Upper lobe of left lung (tissue), 6 donors: ENCODE data around the gene SPOCK3. TPM values are rescaled to one million over a fixed set of nuclear protein-coding genes. Genes with fewer than 3 reads are reported as not detected.

Source experiments
- ATAC-seq, 2 donors: fragments of 200-7000 bp; cut with Tn5 transposase; one replicate each; pipeline ENCODE4 v1.9.1; 2022; ENCODE audit warnings: mild to moderate bottlenecking in 2 of 2, moderate library complexity in 2 of 2; ENCODE audit not compliant: low FRiP score in 2 of 2
- DNase-seq, 2 donors: peaks; one replicate each; pipeline ENCODE4 v3.0.0-alpha.2; 2019 to 2020
- H3K27ac ChIP-seq, 4 donors: fragments of 200-600 bp; sonication (generic); one replicate each; pipeline ENCODE4 v1.5.1; 2016 to 2019
- H3K27me3 ChIP-seq, 4 donors: fragments of 200-600 bp; sonication (generic); one replicate each; pipeline ENCODE4 v1.5.1; 2017 to 2019
- H3K36me3 ChIP-seq, 4 donors: fragments of 200-600 bp; sonication (generic); one replicate each; pipeline ENCODE4 v1.5.1; 2016 to 2019
- H3K4me1 ChIP-seq, 4 donors: fragments of 200-600 bp; sonication (generic); one replicate each; pipeline ENCODE4 v1.5.1; 2018 to 2019
- H3K4me3 ChIP-seq, 4 donors: fragments of 200-600 bp; sonication (generic); one replicate each; pipeline ENCODE4 v1.5.1; 2017 to 2019; ENCODE audit warnings: mild to moderate bottlenecking in 2 of 4, moderate library complexity in 1 of 4
- H3K9me3 ChIP-seq, 4 donors: fragments of 200-600 bp; sonication (generic); one replicate each; pipeline ENCODE4 v1.5.1; 2018 to 2019
- EP300 ChIP-seq, 4 donors: sonication (generic); formaldehyde crosslinking; IDR thresholded peaks; one replicate each; pipeline ENCODE4 v1.5.1; 2017; ENCODE audit warnings: antibody characterized with exemption in 4 of 4, control low read depth in 2 of 4
- POLR2A ChIP-seq, 4 donors: fragments of 450-650 bp; IDR thresholded peaks; one replicate each; pipeline ENCODE4 v1.5.1; 2016 to 2017; ENCODE audit warnings: antibody characterized with exemption in 4 of 4, mild to moderate bottlenecking in 2 of 4
- POLR2AphosphoS5 ChIP-seq, 2 donors: sonication (generic); formaldehyde crosslinking; IDR thresholded peaks; one replicate each; pipeline ENCODE4 v1.5.1; 2017; ENCODE audit warnings: antibody characterized with exemption in 2 of 2
- WGBS, 2 donors: methylation state at CpG; one replicate each; pipeline ENCODE4 v1.1.5; 2017 to 2018; 5-methylcytosine and 5-hydroxymethylcytosine counted together
- total RNA-seq, 6 donors: library from RNA; depleted of rRNA in 4 of 6; stranded (reverse); fragments of >200 nt in 4 of 6; gene quantifications; one replicate each; pipeline versions ENCODE4 v1.1.0 to v1.2.1, GENCODE V29; 2016 to 2021
- TF ChIP-seq, protein P1 (sequence below), 6 experiments: fragments of 450-650 bp in 4 of 6; fragments of 200-600 bp in 2 of 6; sonication (generic) in 2 of 6; IDR thresholded peaks; one replicate each; pipeline ENCODE4 v1.5.1; 2016 to 2019; ENCODE audit warnings: antibody characterized with exemption in 6 of 6
- donor health status: DM: no; HTN: no; CAD: no; lungs with moderate emphysema.
- donor health status: DM: no; HTN: yes; CAD: no; lungs with severe emphysema.

Gene SPOCK3
- total RNA-seq, 6 donors from 2014 or later: 0.15 to 5.2 (median 0.22) TPM; not detected in 2

DNA sequence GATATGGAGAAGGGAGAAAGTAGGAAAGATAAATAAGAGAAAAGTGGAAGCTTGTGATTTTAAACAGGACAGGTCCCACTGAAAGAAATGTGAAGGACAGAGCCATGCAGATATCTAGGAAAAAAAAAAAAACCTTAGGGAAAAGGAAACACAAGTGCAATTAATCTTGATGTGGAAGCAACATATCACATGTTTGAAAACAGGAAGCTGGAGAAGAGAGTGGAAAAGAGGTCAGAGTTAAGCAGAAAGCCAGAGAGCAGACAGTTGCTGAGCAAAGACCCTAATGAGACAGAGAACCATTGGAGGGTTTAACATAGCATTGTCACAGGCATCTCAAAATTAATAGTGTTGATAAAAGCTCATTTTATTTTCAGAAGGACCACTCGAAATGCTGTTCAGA is 89.7 kb downstream of the SPOCK3 start:
- no peaks in the 10 kb centered on the region for H3K9me3 ChIP-seq
- H3K4me3 ChIP-seq: no peak overlapping the region
- TF ChIP-seq, protein P1, sequence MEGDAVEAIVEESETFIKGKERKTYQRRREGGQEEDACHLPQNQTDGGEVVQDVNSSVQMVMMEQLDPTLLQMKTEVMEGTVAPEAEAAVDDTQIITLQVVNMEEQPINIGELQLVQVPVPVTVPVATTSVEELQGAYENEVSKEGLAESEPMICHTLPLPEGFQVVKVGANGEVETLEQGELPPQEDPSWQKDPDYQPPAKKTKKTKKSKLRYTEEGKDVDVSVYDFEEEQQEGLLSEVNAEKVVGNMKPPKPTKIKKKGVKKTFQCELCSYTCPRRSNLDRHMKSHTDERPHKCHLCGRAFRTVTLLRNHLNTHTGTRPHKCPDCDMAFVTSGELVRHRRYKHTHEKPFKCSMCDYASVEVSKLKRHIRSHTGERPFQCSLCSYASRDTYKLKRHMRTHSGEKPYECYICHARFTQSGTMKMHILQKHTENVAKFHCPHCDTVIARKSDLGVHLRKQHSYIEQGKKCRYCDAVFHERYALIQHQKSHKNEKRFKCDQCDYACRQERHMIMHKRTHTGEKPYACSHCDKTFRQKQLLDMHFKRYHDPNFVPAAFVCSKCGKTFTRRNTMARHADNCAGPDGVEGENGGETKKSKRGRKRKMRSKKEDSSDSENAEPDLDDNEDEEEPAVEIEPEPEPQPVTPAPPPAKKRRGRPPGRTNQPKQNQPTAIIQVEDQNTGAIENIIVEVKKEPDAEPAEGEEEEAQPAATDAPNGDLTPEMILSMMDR (IDR thresholded peaks at IDR 0.05): no peak
- TF ChIP-seq EP300 (IDR thresholded peaks at IDR 0.05): no peak
- no peak for TF ChIP-seq POLR2A (IDR thresholded peaks at IDR 0.05)
- TF ChIP-seq POLR2AphosphoS5 (IDR thresholded peaks at IDR 0.05): no peak
- ATAC-seq (no peak), DNase-seq (no peak)
- 39 to 48% methylated on average over 1 of the region's 1 CpG for WGBS, 2 donors
- H3K27ac ChIP-seq: no peak overlapping the region
- no peaks in the 10 kb centered on the region for H3K27me3 ChIP-seq
- no peaks in the 10 kb centered on the region for H3K36me3 ChIP-seq
- H3K4me1 ChIP-seq: no peaks in the 10 kb centered on the region

- Histone ChIP-seq H3K4me3 (no peak overlapping the region), H3K4me1 (no peaks in the 10 kb centered on the region), H3K27ac (no peak overlapping the region), H3K36me3 (no peaks in the 10 kb centered on the region), H3K9me3 (no peaks in the 10 kb centered on the region), H3K27me3 (no peaks in the 10 kb centered on the region)
- TF ChIP-seq EP300 (IDR thresholded peaks at IDR 0.05) (no peak), POLR2AphosphoS5 (IDR thresholded peaks at IDR 0.05) (no peak), POLR2A (IDR thresholded peaks at IDR 0.05) (no peak)
- TF ChIP-seq, protein P1 (IDR thresholded peaks at IDR 0.05): no peak
- ATAC-seq (no peak), DNase-seq (no peak)
- 62 to 72% methylated on average over 2 of the region's 2 CpGs for WGBS, 2 donors
These were observed 91.3 kb downstream of the SPOCK3 start for GRCh38 chr4:167143018-167143417.

DNA sequence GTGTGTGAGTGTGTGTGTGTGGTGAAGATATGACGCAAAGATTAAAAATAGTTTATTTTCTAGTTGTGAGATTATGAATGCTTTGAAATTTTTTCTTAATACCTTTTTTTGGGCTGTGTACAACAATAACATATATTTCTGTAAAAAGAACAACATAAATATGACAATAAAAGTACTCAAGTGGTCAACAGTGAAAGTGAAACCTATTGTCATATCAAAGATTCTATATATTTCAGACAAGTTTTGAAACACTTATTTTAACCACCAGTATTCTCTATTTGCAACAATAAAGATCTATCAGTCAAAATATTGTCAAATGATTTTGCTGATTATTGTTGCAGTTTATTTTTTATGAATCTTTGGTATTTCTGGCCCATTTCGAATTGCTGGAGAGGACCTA is 98.0 kb downstream of the SPOCK3 start:
- TF ChIP-seq, protein P1 (IDR thresholded peaks at IDR 0.05): no peak
- TF ChIP-seq EP300 (IDR thresholded peaks at IDR 0.05) (no peak), POLR2AphosphoS5 (IDR thresholded peaks at IDR 0.05) (no peak), POLR2A (IDR thresholded peaks at IDR 0.05) (no peak)
- no peak for ATAC-seq

GRCh38 chr4:167129146-167129545 is 105.1 kb downstream of the SPOCK3 start:
- H3K4me3 ChIP-seq: no peak overlapping the region
- no peak for TF ChIP-seq POLR2A (IDR thresholded peaks at IDR 0.05)
- no peak for TF ChIP-seq POLR2AphosphoS5 (IDR thresholded peaks at IDR 0.05)
- no peak for TF ChIP-seq EP300 (IDR thresholded peaks at IDR 0.05)
- TF ChIP-seq, protein P1 (IDR thresholded peaks at IDR 0.05): no peak
- no peak for ATAC-seq
- H3K27me3 ChIP-seq: no peaks in the 10 kb centered on the region
- no peak overlapping the region for H3K27ac ChIP-seq
- no peaks in the 10 kb centered on the region for H3K4me1 ChIP-seq
- WGBS, 2 donors: 76 to 90% methylated on average over 1 of the region's 1 CpG
- no peaks in the 10 kb centered on the region for H3K36me3 ChIP-seq
- no peak for DNase-seq
- H3K9me3 ChIP-seq: no peaks in the 10 kb centered on the region

More for the DNA sequence above, 98.0 kb downstream of the SPOCK3 start:
- Histone ChIP-seq H3K4me1 (no peaks in the 10 kb centered on the region), H3K9me3 (no peaks in the 10 kb centered on the region), H3K36me3 (no peaks in the 10 kb centered on the region), H3K4me3 (no peak overlapping the region), H3K27me3 (no peaks in the 10 kb centered on the region), H3K27ac (no peak overlapping the region)
- WGBS, 2 donors: 78 to 82% methylated on average over 2 of the region's 2 CpGs
- no peak for DNase-seq

- no peaks in the 10 kb centered on the region for H3K36me3 ChIP-seq
- no peak overlapping the region for H3K27ac ChIP-seq
- H3K4me1 ChIP-seq: no peaks in the 10 kb centered on the region
- no peak overlapping the region for H3K4me3 ChIP-seq
- TF ChIP-seq EP300 (IDR thresholded peaks at IDR 0.05) (no peak), POLR2A (IDR thresholded peaks at IDR 0.05) (no peak), POLR2AphosphoS5 (IDR thresholded peaks at IDR 0.05) (no peak)
- TF ChIP-seq, protein P1 (IDR thresholded peaks at IDR 0.05): no peak
- no peaks in the 10 kb centered on the region for H3K9me3 ChIP-seq
- H3K27me3 ChIP-seq: no peaks in the 10 kb centered on the region
- no peak for ATAC-seq
- WGBS, 2 donors: 73 to 79% methylated on average over 2 of the region's 2 CpGs
- DNase-seq: no peak
These were observed 114.9 kb downstream of the SPOCK3 start for GRCh38 chr4:167119392-167119791.
